RKO (cell line): ENCODE results near the gene KIFC3.
"Not testable (repeated sequence)": the region's sequence is repeated elsewhere in the genome, so short reads cannot be mapped to it uniquely, and the experiment has no call there.

Experiments
- DNase-seq: peaks from one replicate; pipeline ENCODE4 v3.0.0-alpha.2; 2016; ENCODE audit warnings: low spot score

KIFC3 gene

GRCh38 chr16:57804111-57804837 is 2.0 kb upstream of the KIFC3 start:
- no peak for DNase-seq

GRCh38 chr16:57803134-57803990 is 1.1 kb upstream of the KIFC3 start:
- no peak for DNase-seq

- DNase-seq: peak; percentile 43
Measured at GRCh38 chr16:57801809-57802340, 416 bp downstream of the KIFC3 start.

- DNase-seq: peak; percentile 90
Measured at GRCh38 chr16:57801098-57801808, 1.0 kb downstream of the KIFC3 start.

- no peak for DNase-seq
Measured at GRCh38 chr16:57800200-57801097, 1.8 kb downstream of the KIFC3 start.

- no peak for DNase-seq
Measured at GRCh38 chr16:57799600-57800199, 2.6 kb downstream of the KIFC3 start.

- no peak for DNase-seq
Measured at GRCh38 chr16:57798953-57799599, 3.2 kb downstream of the KIFC3 start.

GRCh38 chr16:57798267-57798810 is 4.0 kb downstream of the KIFC3 start:
- no peak for DNase-seq

- DNase-seq: no peak
Measured at GRCh38 chr16:57797526-57798266, 4.6 kb downstream of the KIFC3 start.

- DNase-seq: no peak
Measured at GRCh38 chr16:57797216-57797525, 5.1 kb downstream of the KIFC3 start.

- not testable (repeated sequence) for DNase-seq
Measured at GRCh38 chr16:57796014-57796413, 6.3 kb downstream of the KIFC3 start.

- DNase-seq: peak; percentile 50
Measured at GRCh38 chr16:57795431-57795878, 6.8 kb downstream of the KIFC3 start.

- no peak for DNase-seq
Measured at GRCh38 chr16:57794849-57795430, 7.4 kb downstream of the KIFC3 start.

- no peak for DNase-seq
Measured at GRCh38 chr16:57791893-57792461, 10.3 kb downstream of the KIFC3 start.

- no peak for DNase-seq
Measured at GRCh38 chr16:57791195-57791892, 10.9 kb downstream of the KIFC3 start.

- DNase-seq: no peak
Measured at GRCh38 chr16:57788951-57789350, 13.3 kb downstream of the KIFC3 start.

- DNase-seq: no peak
Measured at GRCh38 chr16:57788252-57788841, 13.9 kb downstream of the KIFC3 start.

- no peak for DNase-seq
Measured at GRCh38 chr16:57787519-57787905, 14.8 kb downstream of the KIFC3 start.
